Upper lobe of right lung (tissue), 1 donor: ENCODE data around the gene GPR142. TPM values are rescaled to one million over a fixed set of nuclear protein-coding genes. Genes with fewer than 3 reads are reported as not detected.

Experiments
- ATAC-seq: fragments of 200-7000 bp; cut with Tn5 transposase; one replicate; pipeline ENCODE4 v1.9.1; 2020; ENCODE audit warnings: mild to moderate bottlenecking, moderate library complexity
- DNase-seq: peaks from one replicate; pipeline ENCODE4 v3.0.0-alpha.2; 2020
- H3K27ac ChIP-seq: fragments of 200-600 bp; one replicate; pipeline ENCODE4 v1.8.0; 2022
- H3K27me3 ChIP-seq: fragments of 200-600 bp; one replicate; pipeline ENCODE4 v1.8.0; 2022; ENCODE audit warnings: mild to moderate bottlenecking
- H3K36me3 ChIP-seq: fragments of 200-600 bp; one replicate; pipeline ENCODE4 v1.8.0; 2022
- H3K4me1 ChIP-seq: fragments of 200-600 bp; one replicate; pipeline ENCODE4 v1.8.0; 2022
- H3K4me3 ChIP-seq: fragments of 200-600 bp; one replicate; pipeline ENCODE4 v1.8.0; 2022; ENCODE audit warnings: mild to moderate bottlenecking
- H3K9me3 ChIP-seq: fragments of 200-600 bp; one replicate; pipeline ENCODE4 v1.8.0; 2022
- intact Hi-C: fragments of 100-400 bp; cut with DNase I; formaldehyde crosslinking; loops from one replicate; pipeline ENCODE4 v1.11.0; 2022
- total RNA-seq: library from RNA; stranded (reverse); fragmentation: NEBNext Ultra II Directional; extraction: Animal tissue kit (Norgen Biotek cat#: 25700); gene quantifications from one replicate; pipeline ENCODE4 v1.2.1, GENCODE V29; 2021
- TF ChIP-seq, protein P1 (sequence below): fragments of 200-600 bp; IDR thresholded peaks from one replicate; pipeline ENCODE4 v1.8.0; 2022; ENCODE audit warnings: antibody characterized with exemption
- donor health status: DM: no; HTN: yes; CAD: no; lungs with severe emphysema.

GPR142 gene
- total RNA-seq, 1 donor from 2014 or later = not detected

DNA sequence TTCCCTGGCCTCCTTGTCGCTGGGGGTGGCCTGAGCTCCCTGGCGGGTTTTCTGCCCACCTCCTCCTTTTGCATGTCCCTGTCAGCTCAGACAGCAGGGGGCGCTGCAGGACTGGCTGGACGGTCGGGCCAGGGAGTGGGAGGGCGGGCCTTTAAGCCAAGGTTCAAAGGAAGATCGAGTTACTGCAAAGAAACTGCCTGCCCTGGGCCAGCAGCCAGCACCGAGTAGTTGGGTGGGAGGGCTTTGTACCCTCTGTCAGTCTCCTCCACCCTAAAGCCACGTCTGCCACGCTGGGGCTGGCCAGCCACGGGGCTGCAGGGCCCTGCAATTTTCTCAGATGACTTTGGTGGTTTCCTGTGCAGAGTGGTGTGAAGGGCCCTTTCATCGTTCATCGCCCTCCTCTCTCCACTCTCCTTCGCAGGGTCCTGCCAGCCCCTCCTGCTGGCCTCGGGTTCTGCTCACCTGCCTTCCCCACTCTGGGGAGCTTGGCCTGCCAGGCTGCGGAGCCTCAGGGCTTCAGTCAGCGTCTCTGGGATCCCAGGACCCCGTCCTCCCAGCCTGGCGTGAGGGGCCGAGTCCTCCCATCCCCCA, 12.3 kb downstream of the GPR142 start:
- TF ChIP-seq, protein P1, sequence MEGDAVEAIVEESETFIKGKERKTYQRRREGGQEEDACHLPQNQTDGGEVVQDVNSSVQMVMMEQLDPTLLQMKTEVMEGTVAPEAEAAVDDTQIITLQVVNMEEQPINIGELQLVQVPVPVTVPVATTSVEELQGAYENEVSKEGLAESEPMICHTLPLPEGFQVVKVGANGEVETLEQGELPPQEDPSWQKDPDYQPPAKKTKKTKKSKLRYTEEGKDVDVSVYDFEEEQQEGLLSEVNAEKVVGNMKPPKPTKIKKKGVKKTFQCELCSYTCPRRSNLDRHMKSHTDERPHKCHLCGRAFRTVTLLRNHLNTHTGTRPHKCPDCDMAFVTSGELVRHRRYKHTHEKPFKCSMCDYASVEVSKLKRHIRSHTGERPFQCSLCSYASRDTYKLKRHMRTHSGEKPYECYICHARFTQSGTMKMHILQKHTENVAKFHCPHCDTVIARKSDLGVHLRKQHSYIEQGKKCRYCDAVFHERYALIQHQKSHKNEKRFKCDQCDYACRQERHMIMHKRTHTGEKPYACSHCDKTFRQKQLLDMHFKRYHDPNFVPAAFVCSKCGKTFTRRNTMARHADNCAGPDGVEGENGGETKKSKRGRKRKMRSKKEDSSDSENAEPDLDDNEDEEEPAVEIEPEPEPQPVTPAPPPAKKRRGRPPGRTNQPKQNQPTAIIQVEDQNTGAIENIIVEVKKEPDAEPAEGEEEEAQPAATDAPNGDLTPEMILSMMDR = peak; percentile 95
- no peak overlapping the region for H3K27ac ChIP-seq
- H3K27me3 ChIP-seq = no peaks in the 10 kb centered on the region
- DNase-seq = peak; percentile 96
- ATAC-seq = peak; percentile 93
- H3K36me3 ChIP-seq = no peaks in the 10 kb centered on the region
- H3K4me3 ChIP-seq = peak overlapping the region; percentile 14
- intact Hi-C loops = loop anchor here (5.0 kb wide), 1 partner anchor 78 kb away; no protein-coding TSS in a partner anchor
- H3K9me3 ChIP-seq = no peaks in the 10 kb centered on the region
- H3K4me1 ChIP-seq = peaks cover 10% of the 10 kb centered on the region

DNA sequence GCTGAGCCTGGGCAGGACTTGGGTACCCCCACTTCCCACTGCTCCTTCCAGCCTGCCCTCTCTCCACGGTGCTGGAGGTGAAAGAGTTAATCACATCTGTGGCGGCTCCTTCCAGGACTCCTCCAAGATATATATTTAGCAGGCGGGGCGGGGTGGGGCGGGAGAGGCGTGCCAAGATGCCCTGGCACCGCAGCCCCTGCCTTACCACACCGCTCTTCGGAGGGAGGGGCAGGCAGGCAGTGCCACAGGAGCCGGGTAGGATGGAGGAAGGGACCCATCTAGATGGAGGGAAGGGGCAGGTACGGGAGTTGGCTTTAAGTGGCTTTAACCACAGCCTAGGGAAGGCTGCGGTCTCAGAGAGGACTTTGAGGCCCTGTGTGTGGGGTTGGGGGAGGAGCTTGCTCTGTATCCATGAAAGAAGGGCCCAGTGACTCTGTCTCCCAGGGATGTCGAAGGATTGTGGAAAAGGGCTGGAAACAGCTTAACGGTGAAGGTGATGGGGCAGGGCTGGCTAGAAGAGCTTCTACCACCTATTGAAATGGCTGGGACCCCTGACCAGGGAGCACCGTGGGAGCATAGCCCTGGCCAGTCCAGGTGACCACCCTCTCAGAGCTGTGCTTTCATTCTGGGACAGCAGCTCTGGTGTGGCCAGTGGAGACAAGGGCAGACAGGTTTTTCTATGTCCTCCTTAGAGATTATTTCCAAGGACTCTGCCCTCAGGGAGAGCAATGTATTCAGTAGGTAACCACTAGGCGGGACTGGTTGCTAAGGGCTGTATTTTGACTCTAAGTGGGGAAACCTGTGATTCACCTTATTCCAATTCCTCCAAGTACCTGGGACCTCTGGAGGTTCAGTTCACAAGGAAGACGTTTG, 13.0 kb downstream of the GPR142 start:
- no peaks in the 10 kb centered on the region for H3K9me3 ChIP-seq
- peaks cover 10% of the 10 kb centered on the region for H3K4me1 ChIP-seq
- H3K4me3 ChIP-seq = no peak overlapping the region
- no peaks in the 10 kb centered on the region for H3K36me3 ChIP-seq
- H3K27me3 ChIP-seq = no peaks in the 10 kb centered on the region
- TF ChIP-seq, protein P1 = no peak
- ATAC-seq (peak; percentile 64), DNase-seq (no peak)
- intact Hi-C loops = no loop called here
- no peak overlapping the region for H3K27ac ChIP-seq

DNA sequence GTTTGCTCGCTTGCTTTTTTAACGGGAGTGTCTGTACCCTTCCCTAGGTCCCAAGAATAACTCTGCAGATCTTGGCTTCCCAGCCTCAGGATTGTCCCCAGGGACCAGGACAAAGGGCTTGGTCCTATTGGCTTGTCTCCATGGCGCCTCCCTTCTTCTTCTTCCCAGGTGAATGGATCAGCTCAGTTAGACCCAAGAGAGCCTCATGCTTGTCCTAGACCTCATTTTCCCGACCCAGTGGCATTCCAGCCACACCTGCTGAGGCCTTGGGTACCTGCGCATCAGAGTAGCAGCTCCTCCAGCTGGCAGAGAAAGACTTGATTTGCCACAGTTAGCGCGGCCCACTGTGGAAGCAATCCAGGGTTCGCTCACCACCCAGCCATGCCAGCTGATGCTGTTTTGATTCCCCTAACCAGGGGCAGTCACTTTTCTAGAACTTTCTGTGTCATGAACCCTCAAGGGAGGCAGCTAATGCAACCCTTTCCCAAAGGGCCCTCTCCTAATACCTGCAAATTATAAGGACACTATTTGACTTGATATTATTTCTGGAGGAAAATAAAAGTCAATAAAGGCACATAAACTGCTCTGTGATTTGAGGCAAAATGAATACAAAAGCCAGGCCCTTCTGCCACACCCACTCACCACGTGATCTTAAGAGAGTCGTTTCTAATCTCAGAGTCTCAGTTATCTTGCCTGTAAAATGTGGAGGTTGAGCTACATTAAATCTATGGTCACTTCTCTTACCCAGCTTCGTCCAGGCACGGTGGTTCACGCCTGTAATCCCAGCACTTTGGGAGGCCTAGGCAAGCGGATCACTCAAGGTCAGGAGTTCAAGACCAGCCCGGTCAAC, 13.9 kb downstream of the GPR142 start:
- intact Hi-C loops = no loop called here
- ATAC-seq = no peak
- Histone ChIP-seq H3K27me3 (no peaks in the 10 kb centered on the region), H3K4me1 (peaks cover 10% of the 10 kb centered on the region), H3K36me3 (no peaks in the 10 kb centered on the region), H3K9me3 (no peaks in the 10 kb centered on the region), H3K27ac (no peak overlapping the region), H3K4me3 (no peak overlapping the region)
- TF ChIP-seq, protein P1 = no peak
- DNase-seq = no peak

DNA sequence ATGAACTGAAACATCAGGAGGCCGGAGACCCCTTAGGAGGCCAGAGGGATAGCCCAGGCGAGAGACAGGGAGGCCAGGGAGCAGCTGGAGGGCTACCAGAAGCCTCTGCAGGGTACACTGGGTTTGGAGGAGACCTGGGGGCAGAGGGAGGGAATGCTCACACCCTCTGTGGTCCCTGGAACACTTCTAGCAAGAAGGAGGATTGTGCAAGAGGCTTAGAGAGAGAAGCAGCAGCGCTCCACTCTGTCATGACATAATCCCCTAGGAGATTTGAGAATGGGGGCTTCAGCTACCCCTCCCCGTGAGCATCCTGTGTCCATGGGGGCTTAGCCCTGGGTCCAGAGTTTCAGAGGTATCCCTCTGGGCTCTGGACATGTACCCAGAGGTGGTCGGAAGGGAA, 15.8 kb downstream of the GPR142 start:
- no peak for ATAC-seq
- no peak for DNase-seq
- TF ChIP-seq, protein P1 = no peak
- H3K27ac ChIP-seq = no peak overlapping the region
- no peaks in the 10 kb centered on the region for H3K27me3 ChIP-seq
- H3K36me3 ChIP-seq = no peaks in the 10 kb centered on the region
- no peak overlapping the region for H3K4me3 ChIP-seq
- intact Hi-C loops = no loop called here
- no peaks in the 10 kb centered on the region for H3K9me3 ChIP-seq
- H3K4me1 ChIP-seq = peaks cover 10% of the 10 kb centered on the region

DNA sequence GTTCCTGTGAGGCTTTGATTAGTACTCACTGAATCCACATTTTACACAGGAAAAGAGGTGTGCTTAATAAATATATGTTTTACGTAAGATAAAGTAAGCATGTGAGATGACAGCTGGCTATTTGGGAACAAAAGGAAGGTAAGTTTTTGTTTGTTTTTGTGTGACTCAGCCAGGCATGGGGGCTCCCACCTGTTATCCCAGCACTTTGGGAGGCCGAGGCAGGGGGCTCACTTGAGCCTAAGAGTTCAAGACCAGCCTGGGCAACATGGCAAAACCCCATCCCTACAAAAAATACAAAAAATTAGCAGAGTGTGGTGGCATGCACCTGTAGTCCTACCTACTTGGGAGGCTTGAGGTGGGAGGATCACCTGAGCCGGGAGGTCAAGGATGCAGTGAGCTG, 17.9 kb downstream of the GPR142 start:
- ATAC-seq = no peak
- intact Hi-C loops = no loop called here
- TF ChIP-seq, protein P1 = no peak
- H3K9me3 ChIP-seq = no peaks in the 10 kb centered on the region
- DNase-seq = no peak
- no peak overlapping the region for H3K27ac ChIP-seq
- no peaks in the 10 kb centered on the region for H3K27me3 ChIP-seq
- H3K4me1 ChIP-seq = peaks cover under 1% of the 10 kb centered on the region
- H3K4me3 ChIP-seq = no peak overlapping the region
- no peaks in the 10 kb centered on the region for H3K36me3 ChIP-seq
